SK-N-SH (cell line): ENCODE data around the gene ZNF407.

Experiments
- CHD2 ChIP-seq: fragments of 150-350 bp; IDR thresholded peaks from 2 replicates; pipeline ENCODE4 v1.6.1; 2018; ENCODE audit warnings: low read length; ENCODE audit not compliant: partially characterized antibody
- CTCF ChIP-seq: fragments of 200-600 bp; sonication (generic); IDR thresholded peaks from 2 replicates; pipeline ENCODE4 v1.6.1; 2017; ENCODE audit warnings: antibody characterized with exemption, mild to moderate bottlenecking, moderate library complexity
- EP300 ChIP-seq, 2 experiments: IDR thresholded peaks; 2 replicates each; pipeline versions ENCODE4 v1.4.0 to v1.6.1; 2012; ENCODE audit warnings: borderline replicate concordance in 1 of 2, low read depth in 1 of 2, low read length in 1 of 2
- FOSL2 ChIP-seq: IDR thresholded peaks from 2 replicates; pipeline ENCODE4 v1.4.0; 2012; ENCODE audit warnings: low read depth, mild to moderate bottlenecking, moderate library complexity, borderline replicate concordance
- FOXM1 ChIP-seq: IDR thresholded peaks from 2 replicates; pipeline ENCODE4 v1.4.0; 2012; ENCODE audit warnings: low read depth, mild to moderate bottlenecking
- NRF1 ChIP-seq: IDR thresholded peaks from 2 replicates; pipeline ENCODE4 v1.6.1; 2012; ENCODE audit warnings: low read depth, mild to moderate bottlenecking, low read length
- RAD21 ChIP-seq: IDR thresholded peaks from 2 replicates; pipeline ENCODE4 v1.6.1; 2012; ENCODE audit warnings: mild to moderate bottlenecking, low read length
- RFX5 ChIP-seq: IDR thresholded peaks from 2 replicates; pipeline ENCODE4 v1.6.1; 2012; ENCODE audit warnings: mild to moderate bottlenecking, improper control_type of control experiment, low read length
- SIN3A ChIP-seq: IDR thresholded peaks from 2 replicates; pipeline ENCODE4 v1.6.1; 2012; ENCODE audit warnings: low read depth, mild to moderate bottlenecking, low read length, moderate library complexity, borderline replicate concordance
- SMC3 ChIP-seq: IDR thresholded peaks from 2 replicates; pipeline ENCODE4 v1.6.1; 2012; ENCODE audit warnings: low read depth, low read length, improper control_type of control experiment
- ZBTB33 ChIP-seq: IDR thresholded peaks from 2 replicates; pipeline ENCODE4 v1.4.0; 2012; ENCODE audit warnings: low read depth, borderline replicate concordance

- TF ChIP-seq RFX5 (no peak), CTCF (no peak), RAD21 (no peak), EP300 (IDR thresholded peaks at IDR 0.05; ENCODE audit: borderline replicate concordance in 1 of 2, low read depth in 1 of 2, low read length in 1 of 2) (no peak), NRF1 (no peak), SMC3 (no peak), CHD2 (no peak), FOXM1 (no peak), ZBTB33 (no peak), SIN3A (no peak), FOSL2 (no peak)
Observed at GRCh38 chr18:75114231-75114764, 516.6 kb downstream of the ZNF407 start.
